CD4-positive, CD25-positive, alpha-beta regulatory T cell (primary cell): Measurements from ENCODE around the gene EPB41L2. TPM values are rescaled to one million over a fixed set of nuclear protein-coding genes. Genes with fewer than 3 reads are reported as not detected.

Experiments
- ATAC-seq, 2 donors: fragments of 150-1000 bp; cut with Tn5 transposase; one replicate each; pipeline ENCODE4 v1.10.0; 2021; ENCODE audit warnings: low read depth in 2 of 2, moderate number of reproducible peaks in 2 of 2, moderate library complexity in 1 of 2
- DNase-seq, 3 donors: peaks; one replicate each; pipeline versions ENCODE4 v3.0.0 to v3.0.0-alpha.2; 2012 to 2022; ENCODE audit warnings: mixed read lengths in 1 of 3
- H3K27ac ChIP-seq: one replicate; pipeline ENCODE4 v1.7.0; 2013; ENCODE audit warnings: mild to moderate bottlenecking, low read length; ENCODE audit not compliant: insufficient read depth, poor library complexity, severe bottlenecking
- H3K27me3 ChIP-seq: one replicate; pipeline ENCODE4 v1.7.0; 2013; ENCODE audit warnings: low read length; ENCODE audit not compliant: control insufficient read depth, insufficient read depth
- H3K36me3 ChIP-seq: one replicate; pipeline ENCODE4 v1.7.0; 2013; ENCODE audit warnings: mild to moderate bottlenecking, low read length, moderate library complexity; ENCODE audit not compliant: control insufficient read depth, insufficient read depth
- H3K4me1 ChIP-seq: 2 replicates; pipeline ENCODE4 v1.7.0; 2013; ENCODE audit warnings: mild to moderate bottlenecking, low read length; ENCODE audit not compliant: insufficient read depth, control insufficient read depth, poor library complexity, severe bottlenecking
- H3K4me3 ChIP-seq: one replicate; pipeline ENCODE4 v1.7.0; 2013; ENCODE audit warnings: low read depth, mild to moderate bottlenecking, low read length, moderate library complexity
- H3K9me3 ChIP-seq, 2 experiments: 1 replicate in 1 of 2; 2 replicates in 1 of 2; pipeline ENCODE4 v1.7.0; 2013; ENCODE audit warnings: low read length in 2 of 2, mild to moderate bottlenecking in 1 of 2, moderate library complexity in 1 of 2; ENCODE audit not compliant: control insufficient read depth in 2 of 2
- H3K27ac Mint-ChIP-seq, 3 donors: one replicate each; pipeline ENCODE4 v1.8.0; 2020 to 2022; ENCODE audit warnings: mild to moderate bottlenecking in 3 of 3, mixed read lengths in 3 of 3, moderate library complexity in 2 of 3
- H3K27me3 Mint-ChIP-seq: one replicate; pipeline ENCODE4 v1.8.0; 2022; ENCODE audit warnings: mild to moderate bottlenecking, mixed read lengths
- H3K36me3 Mint-ChIP-seq: one replicate; pipeline ENCODE4 v1.8.0; 2020; ENCODE audit warnings: mixed read lengths
- H3K4me1 Mint-ChIP-seq, 4 donors: one replicate each; pipeline ENCODE4 v1.8.0; 2020 to 2022; ENCODE audit warnings: mixed read lengths in 4 of 4, mild to moderate bottlenecking in 1 of 4
- H3K4me3 Mint-ChIP-seq, 4 donors: one replicate each; pipeline ENCODE4 v1.8.0; 2020 to 2022; ENCODE audit warnings: mild to moderate bottlenecking in 4 of 4, mixed read lengths in 4 of 4, moderate library complexity in 3 of 4
- H3K9me3 Mint-ChIP-seq, 7 donors: one replicate each; pipeline ENCODE4 v1.8.0; 2020 to 2022; ENCODE audit warnings: mixed read lengths in 7 of 7, mild to moderate bottlenecking in 3 of 7, moderate library complexity in 2 of 7
- polyA plus RNA-seq, 4 donors: library from polyadenylated mRNA; unstranded; fragments of 300-500 nt; fragmentation: Illumina TruSeq; gene quantifications; one replicate each; pipeline ENCODE4 v1.2.3, GENCODE V29; 2021
- total RNA-seq: library from RNA; stranded (reverse); gene quantifications from one replicate; pipeline ENCODE4 v1.2.3, GENCODE V29; 2022

The EPB41L2 gene
- total and polyA plus RNA-seq, 5 donors from 2014 or later: 3.3 to 13.6 (median 3.8) TPM

- peaks cover 10% of the 10 kb centered on the region for H3K27me3 Mint-ChIP-seq
- no peak overlapping the region for H3K27ac Mint-ChIP-seq
- H3K9me3 ChIP-seq: no peaks in the 10 kb centered on the region
- H3K9me3 Mint-ChIP-seq: peaks cover 0 to 4% (median 0%) of the 10 kb centered on the region in 7 donors
- no peak overlapping the region for H3K4me3 Mint-ChIP-seq
- H3K4me3 ChIP-seq: no peak overlapping the region
- ATAC-seq (no peak), DNase-seq (no peak)
- no peak overlapping the region for H3K27ac ChIP-seq
- no peaks in the 10 kb centered on the region for H3K36me3 Mint-ChIP-seq
- H3K4me1 ChIP-seq: no peaks in the 10 kb centered on the region
- H3K27me3 ChIP-seq: no peaks in the 10 kb centered on the region
- H3K36me3 ChIP-seq: no peaks in the 10 kb centered on the region
- no peaks in the 10 kb centered on the region for H3K4me1 Mint-ChIP-seq
Measured at GRCh38 chr6:131041814-131042213, 21.2 kb downstream of the EPB41L2 start.

GRCh38 chr6:131040866-131041265, 22.2 kb downstream of the EPB41L2 start:
- no peak overlapping the region for H3K4me3 ChIP-seq
- no peak for ATAC-seq
- Mint-ChIP-seq H3K27ac (no peak overlapping the region), H3K4me3 (no peak overlapping the region), H3K9me3 (peaks cover 0 to 4% (median 0%) of the 10 kb centered on the region in 7 donors), H3K4me1 (no peaks in the 10 kb centered on the region), H3K36me3 (no peaks in the 10 kb centered on the region), H3K27me3 (peaks cover 10% of the 10 kb centered on the region)
- no peak overlapping the region for H3K27ac ChIP-seq
- no peaks in the 10 kb centered on the region for H3K36me3 ChIP-seq
- H3K9me3 ChIP-seq: no peaks in the 10 kb centered on the region
- H3K4me1 ChIP-seq: no peaks in the 10 kb centered on the region
- no peaks in the 10 kb centered on the region for H3K27me3 ChIP-seq
- no peak for DNase-seq

- Mint-ChIP-seq H3K36me3 (no peaks in the 10 kb centered on the region), H3K27ac (no peak overlapping the region), H3K4me3 (no peak overlapping the region), H3K4me1 (no peaks in the 10 kb centered on the region), H3K27me3 (peaks cover 10% of the 10 kb centered on the region), H3K9me3 (peaks cover 0 to 4% (median 0%) of the 10 kb centered on the region in 7 donors)
- H3K4me1 ChIP-seq: no peaks in the 10 kb centered on the region
- ATAC-seq (no peak), DNase-seq (no peak)
- no peak overlapping the region for H3K4me3 ChIP-seq
- H3K27ac ChIP-seq: no peak overlapping the region
- H3K36me3 ChIP-seq: no peaks in the 10 kb centered on the region
- H3K27me3 ChIP-seq: no peaks in the 10 kb centered on the region
- no peaks in the 10 kb centered on the region for H3K9me3 ChIP-seq
Measured at GRCh38 chr6:131039345-131039680, 23.7 kb downstream of the EPB41L2 start.

- no peak overlapping the region for H3K27ac ChIP-seq
- DNase-seq (no peak), ATAC-seq (no peak)
- H3K9me3 ChIP-seq: no peaks in the 10 kb centered on the region
- H3K36me3 Mint-ChIP-seq: no peaks in the 10 kb centered on the region
- H3K4me1 Mint-ChIP-seq: no peaks in the 10 kb centered on the region
- H3K4me3 ChIP-seq: no peak overlapping the region
- no peak overlapping the region for H3K4me3 Mint-ChIP-seq
- H3K9me3 Mint-ChIP-seq: peaks cover 0 to 4% (median 0%) of the 10 kb centered on the region in 7 donors
- H3K36me3 ChIP-seq: no peaks in the 10 kb centered on the region
- H3K27ac Mint-ChIP-seq: no peak overlapping the region
- peaks cover 10% of the 10 kb centered on the region for H3K27me3 Mint-ChIP-seq
- no peaks in the 10 kb centered on the region for H3K4me1 ChIP-seq
- H3K27me3 ChIP-seq: no peaks in the 10 kb centered on the region
Measured at GRCh38 chr6:131038597-131039344, 24.3 kb downstream of the EPB41L2 start.

GRCh38 chr6:131037194-131037897, 25.7 kb downstream of the EPB41L2 start:
- no peak for ATAC-seq
- H3K27ac Mint-ChIP-seq: no peak overlapping the region

GRCh38 chr6:131036601-131037000, 26.4 kb downstream of the EPB41L2 start:
- DNase-seq: no peak
- H3K27ac ChIP-seq: no peak overlapping the region
- no peaks in the 10 kb centered on the region for H3K36me3 ChIP-seq
- no peaks in the 10 kb centered on the region for H3K4me1 ChIP-seq
- Mint-ChIP-seq H3K9me3 (peaks cover 0 to 4% (median 0%) of the 10 kb centered on the region in 7 donors), H3K27ac (no peak overlapping the region), H3K36me3 (no peaks in the 10 kb centered on the region), H3K4me1 (peaks cover 0 to 5% (median 1%) of the 10 kb centered on the region in 4 donors), H3K4me3 (no peak overlapping the region), H3K27me3 (peaks cover 3% of the 10 kb centered on the region)
- no peaks in the 10 kb centered on the region for H3K27me3 ChIP-seq
- no peak for ATAC-seq
- no peaks in the 10 kb centered on the region for H3K9me3 ChIP-seq
- H3K4me3 ChIP-seq: no peak overlapping the region

More at GRCh38 chr6:131037194-131037897, 25.7 kb downstream of the EPB41L2 start:
- no peak overlapping the region for H3K27ac ChIP-seq
- H3K4me1 ChIP-seq: no peaks in the 10 kb centered on the region
- no peak overlapping the region for H3K4me3 ChIP-seq
- Mint-ChIP-seq H3K4me3 (no peak overlapping the region), H3K36me3 (no peaks in the 10 kb centered on the region), H3K9me3 (peaks cover 0 to 4% (median 0%) of the 10 kb centered on the region in 7 donors), H3K27me3 (peaks cover 8% of the 10 kb centered on the region), H3K4me1 (peaks cover 0 to 5% (median 1%) of the 10 kb centered on the region in 4 donors)
- no peak for DNase-seq
- no peaks in the 10 kb centered on the region for H3K27me3 ChIP-seq
- no peaks in the 10 kb centered on the region for H3K9me3 ChIP-seq
- H3K36me3 ChIP-seq: no peaks in the 10 kb centered on the region

GRCh38 chr6:131036143-131036542, 26.9 kb downstream of the EPB41L2 start:
- Histone ChIP-seq H3K4me1 (no peaks in the 10 kb centered on the region), H3K27ac (no peak overlapping the region), H3K36me3 (no peaks in the 10 kb centered on the region), H3K4me3 (no peak overlapping the region), H3K9me3 (no peaks in the 10 kb centered on the region), H3K27me3 (no peaks in the 10 kb centered on the region)
- no peaks in the 10 kb centered on the region for H3K27me3 Mint-ChIP-seq
- H3K36me3 Mint-ChIP-seq: no peaks in the 10 kb centered on the region
- peaks cover 0 to 5% (median 1%) of the 10 kb centered on the region in 4 donors for H3K4me1 Mint-ChIP-seq
- DNase-seq (no peak), ATAC-seq (no peak)
- H3K4me3 Mint-ChIP-seq: no peak overlapping the region
- peaks cover 0 to 4% (median 0%) of the 10 kb centered on the region in 7 donors for H3K9me3 Mint-ChIP-seq
- no peak overlapping the region for H3K27ac Mint-ChIP-seq
